Vagina (tissue), 2 donors: Measurements from ENCODE around the gene ABTB2. TPM values are rescaled to one million over a fixed set of nuclear protein-coding genes. Genes with fewer than 3 reads are reported as not detected.

Source experiments
- DNase-seq, 2 donors: peaks; one replicate each; pipeline ENCODE4 v3.0.0-alpha.2; 2017; ENCODE audit errors: extremely low spot score in 2 of 2
- H3K27ac ChIP-seq: fragments of 200-600 bp; sonication (generic); one replicate; pipeline ENCODE4 v1.5.1; 2019
- H3K27me3 ChIP-seq: fragments of 200-600 bp; sonication (generic); one replicate; pipeline ENCODE4 v1.5.1; 2019
- H3K36me3 ChIP-seq, 2 donors: fragments of 200-600 bp; sonication (generic); one replicate each; pipeline ENCODE4 v1.5.1; 2017 to 2019
- H3K4me1 ChIP-seq: fragments of 200-600 bp; sonication (generic); one replicate; pipeline ENCODE4 v1.5.1; 2019
- H3K4me3 ChIP-seq, 2 donors: fragments of 200-600 bp; sonication (generic); 1 replicate in 1 of 2; 2 replicates in 1 of 2; pipeline ENCODE4 v1.5.1; 2016 to 2019
- H3K9me3 ChIP-seq: fragments of 200-600 bp; sonication (generic); one replicate; pipeline ENCODE4 v1.5.1; 2019
- POLR2A ChIP-seq, 2 donors: fragments of 450-650 bp; IDR thresholded peaks; one replicate each; pipeline ENCODE4 v1.6.1; 2017; ENCODE audit warnings: antibody characterized with exemption in 2 of 2, mild to moderate bottlenecking in 2 of 2, moderate library complexity in 2 of 2
- POLR2AphosphoS5 ChIP-seq, 2 donors: sonication (generic); formaldehyde crosslinking; IDR thresholded peaks; one replicate each; pipeline ENCODE4 v1.9.0; 2017; ENCODE audit warnings: antibody characterized with exemption in 2 of 2, mild to moderate bottlenecking in 2 of 2, low read depth in 1 of 2; ENCODE audit not compliant: insufficient read depth in 1 of 2
- intact Hi-C: fragments of 100-400 bp; cut with DNase I; formaldehyde crosslinking; loops from one replicate; pipeline ENCODE4 v1.15.1; 2023
- total RNA-seq: library from RNA; depleted of rRNA; stranded (reverse); fragments of >200 nt; gene quantifications from one replicate; pipeline ENCODE4 v1.2.3, GENCODE V29; 2016
- TF ChIP-seq, protein P1 (sequence below), 3 experiments: fragments of 450-650 bp in 2 of 3; fragments of 200-600 bp in 1 of 3; sonication (generic) in 1 of 3; IDR thresholded peaks; one replicate each; pipeline ENCODE4 v1.5.1; 2017 to 2019; ENCODE audit warnings: antibody characterized with exemption in 3 of 3, mild to moderate bottlenecking in 2 of 3, moderate library complexity in 2 of 3

Gene ABTB2
- total RNA-seq, 1 donor from 2014 or later: 10.8 TPM

GRCh38 chr11:34343686-34344085, 14.1 kb downstream of the ABTB2 start:
- H3K27ac ChIP-seq: no peak overlapping the region
- TF ChIP-seq, protein P1, sequence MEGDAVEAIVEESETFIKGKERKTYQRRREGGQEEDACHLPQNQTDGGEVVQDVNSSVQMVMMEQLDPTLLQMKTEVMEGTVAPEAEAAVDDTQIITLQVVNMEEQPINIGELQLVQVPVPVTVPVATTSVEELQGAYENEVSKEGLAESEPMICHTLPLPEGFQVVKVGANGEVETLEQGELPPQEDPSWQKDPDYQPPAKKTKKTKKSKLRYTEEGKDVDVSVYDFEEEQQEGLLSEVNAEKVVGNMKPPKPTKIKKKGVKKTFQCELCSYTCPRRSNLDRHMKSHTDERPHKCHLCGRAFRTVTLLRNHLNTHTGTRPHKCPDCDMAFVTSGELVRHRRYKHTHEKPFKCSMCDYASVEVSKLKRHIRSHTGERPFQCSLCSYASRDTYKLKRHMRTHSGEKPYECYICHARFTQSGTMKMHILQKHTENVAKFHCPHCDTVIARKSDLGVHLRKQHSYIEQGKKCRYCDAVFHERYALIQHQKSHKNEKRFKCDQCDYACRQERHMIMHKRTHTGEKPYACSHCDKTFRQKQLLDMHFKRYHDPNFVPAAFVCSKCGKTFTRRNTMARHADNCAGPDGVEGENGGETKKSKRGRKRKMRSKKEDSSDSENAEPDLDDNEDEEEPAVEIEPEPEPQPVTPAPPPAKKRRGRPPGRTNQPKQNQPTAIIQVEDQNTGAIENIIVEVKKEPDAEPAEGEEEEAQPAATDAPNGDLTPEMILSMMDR (IDR thresholded peaks at IDR 0.05): no peak
- TF ChIP-seq POLR2A (IDR thresholded peaks at IDR 0.05): no peak
- TF ChIP-seq POLR2AphosphoS5 (IDR thresholded peaks at IDR 0.05; ENCODE audit: insufficient read depth in 1 of 2, low read depth in 1 of 2): no peak
- H3K9me3 ChIP-seq: no peaks in the 10 kb centered on the region
- no peak overlapping the region for H3K4me3 ChIP-seq
- no peaks in the 10 kb centered on the region for H3K36me3 ChIP-seq
- H3K27me3 ChIP-seq: no peaks in the 10 kb centered on the region
- DNase-seq: no peak
- H3K4me1 ChIP-seq: peaks cover 29% of the 10 kb centered on the region
- intact Hi-C loops: no loop called here

- TF ChIP-seq POLR2A (IDR thresholded peaks at IDR 0.05) (no peak), POLR2AphosphoS5 (IDR thresholded peaks at IDR 0.05; ENCODE audit: insufficient read depth in 1 of 2, low read depth in 1 of 2) (no peak)
- TF ChIP-seq, protein P1 (IDR thresholded peaks at IDR 0.05): no peak
- no peak for DNase-seq
- H3K27me3 ChIP-seq: no peaks in the 10 kb centered on the region
- no peaks in the 10 kb centered on the region for H3K36me3 ChIP-seq
- H3K9me3 ChIP-seq: no peaks in the 10 kb centered on the region
- no peak overlapping the region for H3K27ac ChIP-seq
- no peak overlapping the region for H3K4me3 ChIP-seq
- intact Hi-C loops: no loop called here
- H3K4me1 ChIP-seq: peaks cover 29% of the 10 kb centered on the region
Observed at GRCh38 chr11:34343153-34343552, 14.7 kb downstream of the ABTB2 start.

- no peak overlapping the region for H3K4me3 ChIP-seq
- no peaks in the 10 kb centered on the region for H3K9me3 ChIP-seq
- peaks cover 28% of the 10 kb centered on the region for H3K4me1 ChIP-seq
- intact Hi-C loops: no loop called here
- H3K27me3 ChIP-seq: no peaks in the 10 kb centered on the region
- no peak for DNase-seq
- peak overlapping the region; percentile 25 for H3K27ac ChIP-seq
- TF ChIP-seq, protein P1 (IDR thresholded peaks at IDR 0.05): no peak
- no peak for TF ChIP-seq POLR2A (IDR thresholded peaks at IDR 0.05)
- TF ChIP-seq POLR2AphosphoS5 (IDR thresholded peaks at IDR 0.05; ENCODE audit: insufficient read depth in 1 of 2, low read depth in 1 of 2): no peak
- H3K36me3 ChIP-seq: no peaks in the 10 kb centered on the region
Observed at GRCh38 chr11:34341931-34342533, 15.8 kb downstream of the ABTB2 start.

- no peak for TF ChIP-seq POLR2AphosphoS5 (IDR thresholded peaks at IDR 0.05; ENCODE audit: insufficient read depth in 1 of 2, low read depth in 1 of 2)
- TF ChIP-seq, protein P1 (IDR thresholded peaks at IDR 0.05): no peak
- TF ChIP-seq POLR2A (IDR thresholded peaks at IDR 0.05): no peak
- H3K4me3 ChIP-seq: no peak overlapping the region
- H3K9me3 ChIP-seq: no peaks in the 10 kb centered on the region
- H3K4me1 ChIP-seq: peaks cover 19% of the 10 kb centered on the region
- no peaks in the 10 kb centered on the region for H3K36me3 ChIP-seq
- intact Hi-C loops: no loop called here
- no peaks in the 10 kb centered on the region for H3K27me3 ChIP-seq
- H3K27ac ChIP-seq: no peak overlapping the region
- no peak for DNase-seq
Observed at GRCh38 chr11:34341096-34341495, 16.7 kb downstream of the ABTB2 start.

GRCh38 chr11:34340653-34341052, 17.2 kb downstream of the ABTB2 start:
- Histone ChIP-seq H3K27me3 (no peaks in the 10 kb centered on the region), H3K27ac (no peak overlapping the region), H3K36me3 (no peaks in the 10 kb centered on the region), H3K4me3 (no peak overlapping the region), H3K9me3 (no peaks in the 10 kb centered on the region), H3K4me1 (peaks cover 14% of the 10 kb centered on the region)
- intact Hi-C loops: no loop called here
- DNase-seq: no peak
- TF ChIP-seq POLR2A (IDR thresholded peaks at IDR 0.05): no peak
